DMS114 treated with DMSO at 0.1 percent for 48 hours (cell line): ENCODE results near the gene ADIPOR2.
A peak's percentile ranks its signal among the peaks of the same experiment; 100 is the strongest.

Source experiments
- DNase-seq: peaks from one replicate; lab custom pipeline; 2025; ENCODE audit not compliant: unreplicated experiment; lab: John Stamatoyannopoulos, UW

Gene ADIPOR2

GRCh38 chr12:1797011-1797901 lies 106.4 kb downstream of the ADIPOR2 start:
- no peak for DNase-seq

GRCh38 chr12:1797991-1798640 lies 107.2 kb downstream of the ADIPOR2 start:
- DNase-seq, result no peak

GRCh38 chr12:1798641-1799020 lies 107.8 kb downstream of the ADIPOR2 start:
- DNase-seq, result no peak

GRCh38 chr12:1799051-1799881 lies 108.4 kb downstream of the ADIPOR2 start:
- no peak for DNase-seq

GRCh38 chr12:1799882-1800400 lies 109.1 kb downstream of the ADIPOR2 start:
- DNase-seq, result no peak

GRCh38 chr12:1800401-1801302 lies 109.8 kb downstream of the ADIPOR2 start:
- no peak for DNase-seq

- DNase-seq, result no peak
These were observed 110.6 kb downstream of the ADIPOR2 start for GRCh38 chr12:1801303-1801975.

- no peak for DNase-seq
These were observed 112.9 kb downstream of the ADIPOR2 start for GRCh38 chr12:1803736-1804135.

- DNase-seq, result peak; percentile 86
These were observed 113.9 kb downstream of the ADIPOR2 start for GRCh38 chr12:1804545-1805332.

- DNase-seq, result no peak
These were observed 114.7 kb downstream of the ADIPOR2 start for GRCh38 chr12:1805441-1806081.

- DNase-seq, result no peak
These were observed 115.6 kb downstream of the ADIPOR2 start for GRCh38 chr12:1806301-1807086.

GRCh38 chr12:1807087-1807860 lies 116.4 kb downstream of the ADIPOR2 start:
- no peak for DNase-seq

GRCh38 chr12:1808036-1808797 lies 117.3 kb downstream of the ADIPOR2 start:
- DNase-seq, result no peak

GRCh38 chr12:1808798-1809480 lies 118.1 kb downstream of the ADIPOR2 start:
- no peak for DNase-seq

- DNase-seq, result no peak
These were observed 118.8 kb downstream of the ADIPOR2 start for GRCh38 chr12:1809591-1810190.
